Nephron progenitor cell (in vitro differentiated cells): Measurements from ENCODE around the gene FAIM.
A peak's percentile ranks its signal among the peaks of the same experiment; 100 is the strongest.

ENCODE experiments used
- DNase-seq: peaks from one replicate; pipeline ENCODE4 v3.0.0; 2021
- H3K27ac Mint-ChIP-seq: 2 replicates; pipeline ENCODE4 v1.8.0; 2021; ENCODE audit warnings: mild to moderate bottlenecking, moderate library complexity, mixed read lengths
- H3K27me3 Mint-ChIP-seq: 2 replicates; pipeline ENCODE4 v1.8.0; 2021; ENCODE audit warnings: mild to moderate bottlenecking, low read depth, mixed read lengths; ENCODE audit not compliant: poor library complexity
- H3K36me3 Mint-ChIP-seq: 2 replicates; pipeline ENCODE4 v1.8.0; 2021; ENCODE audit warnings: low read depth, mixed read lengths
- H3K4me1 Mint-ChIP-seq: 2 replicates; pipeline ENCODE4 v1.8.0; 2021; ENCODE audit warnings: mixed read lengths
- H3K4me3 Mint-ChIP-seq: 2 replicates; pipeline ENCODE4 v1.8.0; 2021; ENCODE audit warnings: mild to moderate bottlenecking, moderate library complexity, mixed read lengths
- H3K9me3 Mint-ChIP-seq: 2 replicates; pipeline ENCODE4 v1.8.0; 2021; ENCODE audit warnings: mild to moderate bottlenecking, moderate library complexity, mixed read lengths
- CTCF ChIP-seq: fragments of 200-600 bp; sonication (generic); IDR thresholded peaks from 2 replicates; pipeline ENCODE4 v1.5.0; 2021; ENCODE audit warnings: antibody characterized with exemption

The FAIM gene

DNA sequence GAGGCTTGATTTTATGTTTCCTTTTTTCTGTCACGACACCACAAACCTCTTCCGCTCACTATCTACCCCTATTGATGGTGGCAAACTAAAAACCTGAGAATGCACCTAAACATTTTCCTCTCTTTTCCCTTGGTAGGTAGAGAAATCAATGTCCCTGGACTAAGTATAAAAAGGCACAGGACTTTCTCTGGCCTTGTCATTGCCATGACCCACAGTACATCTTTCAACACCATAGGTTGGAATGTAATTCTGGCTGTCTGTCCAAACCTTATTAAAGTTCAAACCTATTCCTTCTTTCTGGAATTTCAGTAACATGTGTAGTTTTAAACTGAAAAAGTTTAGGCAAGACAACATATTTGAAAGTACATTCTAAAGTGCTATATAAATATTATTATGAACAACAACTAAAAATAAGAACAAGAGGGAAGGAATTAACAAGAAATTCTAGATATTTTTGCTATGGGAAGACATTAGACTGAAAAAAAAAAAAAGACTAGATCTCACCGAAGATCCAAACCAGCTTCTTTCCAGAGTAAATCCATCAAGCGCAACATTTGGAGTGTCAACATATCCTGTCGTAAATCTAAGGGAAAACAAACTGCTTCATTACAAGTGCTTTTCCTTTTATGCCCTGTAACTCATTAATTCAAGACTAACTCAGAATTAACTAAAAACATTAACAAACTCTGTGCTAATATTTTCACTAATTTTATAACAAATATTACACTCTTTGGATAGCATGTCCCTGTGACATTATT lies 73.1 kb downstream of the FAIM start:
- Mint-ChIP-seq H3K36me3 (peaks cover 34% of the 10 kb centered on the region), H3K4me3 (peak overlapping the region; percentile 5), H3K4me1 (peaks cover 30% of the 10 kb centered on the region), H3K9me3 (peaks cover 10% of the 10 kb centered on the region), H3K27me3 (peaks cover 3% of the 10 kb centered on the region), H3K27ac (peak overlapping the region; percentile 7)
- no peak for DNase-seq
- TF ChIP-seq CTCF = no peak

GRCh38 chr3:138682648-138683047 lies 74.1 kb downstream of the FAIM start:
- TF ChIP-seq CTCF = no peak
- Mint-ChIP-seq H3K4me1 (peaks cover 37% of the 10 kb centered on the region), H3K9me3 (peaks cover under 1% of the 10 kb centered on the region), H3K4me3 (no peak overlapping the region), H3K36me3 (peaks cover 34% of the 10 kb centered on the region), H3K27ac (peak overlapping the region; percentile 7), H3K27me3 (no peaks in the 10 kb centered on the region)
- DNase-seq = no peak
